PC-9 (cell line): ENCODE results near the gene CEP112. TPM values are rescaled to one million over a fixed set of nuclear protein-coding genes. Genes with fewer than 3 reads are reported as not detected.

Experiments used
- BruUV-seq: library from RNA; stranded (reverse); fragments of 400-500 nt; replicated peaks from 2 replicates; lab custom pipeline; 2021; lab: Mats Ljungman, UMichigan
- CTCF ChIA-PET: fragments of 300-600 bp; sonication (Branson Sonifier 250); formaldehyde crosslinking; loops from one replicate; lab custom pipeline; 2022; ENCODE audit warnings: antibody characterized with exemption; lab: Charles Lee
- POLR2A ChIA-PET: fragments of 300-600 bp; sonication (Branson Sonifier 250); formaldehyde crosslinking; loops from one replicate; lab custom pipeline; 2022; ENCODE audit warnings: antibody characterized with exemption; ENCODE audit not compliant: unreplicated experiment; lab: Charles Lee
- DNase-seq, 2 experiments: peaks; one replicate each; pipeline versions ENCODE4 v3.0.0 to v3.0.0-alpha.2; 2015 to 2022; ENCODE audit warnings: mixed read lengths in 1 of 2
- H2AFZ ChIP-seq: fragments of 200-600 bp; sonication (generic); 2 replicates; pipeline ENCODE4 v1.8.1; 2017; ENCODE audit warnings: antibody characterized with exemption
- H3F3A ChIP-seq: fragments of 200-600 bp; sonication (generic); 2 replicates; pipeline ENCODE4 v1.8.1; 2017; ENCODE audit warnings: antibody characterized with exemption, mild to moderate bottlenecking, low read depth; ENCODE audit not compliant: insufficient read depth
- H3K27ac ChIP-seq: fragments of 200-600 bp; sonication (generic); 2 replicates; pipeline ENCODE4 v1.6.1; 2016; ENCODE audit warnings: mixed run types
- H3K27me3 ChIP-seq: fragments of 200-600 bp; sonication (generic); 2 replicates; pipeline ENCODE4 v1.6.1; 2016; ENCODE audit warnings: low read depth, mixed run types; ENCODE audit not compliant: insufficient read depth
- H3K36me3 ChIP-seq: fragments of 200-600 bp; sonication (generic); 2 replicates; pipeline ENCODE4 v1.6.1; 2016; ENCODE audit warnings: low read depth, mixed run types
- H3K4me1 ChIP-seq: fragments of 200-600 bp; sonication (generic); replicated peaks from 2 replicates; pipeline ENCODE4 v1.6.1; 2016; ENCODE audit warnings: mixed run types; ENCODE audit not compliant: insufficient read depth
- H3K4me2 ChIP-seq: fragments of 200-600 bp; sonication (generic); 2 replicates; pipeline ENCODE4 v1.6.1; 2017; ENCODE audit warnings: mixed run types
- H3K4me3 ChIP-seq: fragments of 200-600 bp; sonication (generic); 2 replicates; pipeline ENCODE4 v1.6.1; 2016; ENCODE audit warnings: mixed run types
- H3K79me2 ChIP-seq: fragments of 200-600 bp; sonication (generic); 2 replicates; pipeline ENCODE4 v1.6.1; 2017; ENCODE audit warnings: low read depth, mixed run types
- H3K9me2 ChIP-seq: fragments of 200-600 bp; sonication (generic); 2 replicates; pipeline ENCODE4 v1.8.1; 2017; ENCODE audit warnings: mild to moderate bottlenecking; ENCODE audit not compliant: insufficient read depth
- H3K9me3 ChIP-seq: fragments of 200-600 bp; sonication (generic); 2 replicates; pipeline ENCODE4 v1.8.1; 2016; ENCODE audit warnings: low read depth; ENCODE audit not compliant: insufficient read depth
- H4K20me1 ChIP-seq: fragments of 200-600 bp; sonication (generic); 2 replicates; pipeline ENCODE4 v1.8.1; 2017; ENCODE audit not compliant: insufficient read depth
- EZH2 ChIP-seq: fragments of 200-600 bp; sonication (generic); IDR thresholded peaks from 2 replicates; pipeline ENCODE4 v1.8.0; 2017; ENCODE audit warnings: antibody characterized with exemption, low read depth
- intact Hi-C: fragments of 100-400 bp; cut with micrococcal nuclease; formaldehyde crosslinking; loops from one replicate; pipeline ENCODE4 v1.10.0; 2022; ENCODE audit not compliant: unreplicated experiment
- total RNA-seq: library from RNA; stranded (reverse); gene quantifications from 2 replicates; pipeline ENCODE4 v1.2.3, GENCODE V29; 2021
- TF ChIP-seq, protein P1 (sequence below): fragments of 200-600 bp; sonication (generic); conservative IDR thresholded peaks from 2 replicates; pipeline ENCODE4 v1.6.1; 2017; ENCODE audit warnings: mixed run types, antibody characterized with exemption, mild to moderate bottlenecking, moderate library complexity

Gene CEP112
- total RNA-seq, 1 experiment from 2014 or later = 4.3 TPM

- ChIA-PET POLR2A (no interaction called here), CTCF (no interaction called here)
- H3K36me3 ChIP-seq = no peaks in the 10 kb centered on the region
- no peak overlapping the region for H2AFZ ChIP-seq
- H3K79me2 ChIP-seq = no peaks in the 10 kb centered on the region
- H3K4me1 ChIP-seq = no peaks in the 10 kb centered on the region
- no peak overlapping the region for H3K4me2 ChIP-seq
- no peak for DNase-seq
- no peaks in the 10 kb centered on the region for H3K9me3 ChIP-seq
- H3K27me3 ChIP-seq = no peaks in the 10 kb centered on the region
- no TSS peak for BruUV-seq
- intact Hi-C loops = no loop called here
- no peaks in the 10 kb centered on the region for H3F3A ChIP-seq
- no peak overlapping the region for H3K27ac ChIP-seq
- TF ChIP-seq, protein P1, sequence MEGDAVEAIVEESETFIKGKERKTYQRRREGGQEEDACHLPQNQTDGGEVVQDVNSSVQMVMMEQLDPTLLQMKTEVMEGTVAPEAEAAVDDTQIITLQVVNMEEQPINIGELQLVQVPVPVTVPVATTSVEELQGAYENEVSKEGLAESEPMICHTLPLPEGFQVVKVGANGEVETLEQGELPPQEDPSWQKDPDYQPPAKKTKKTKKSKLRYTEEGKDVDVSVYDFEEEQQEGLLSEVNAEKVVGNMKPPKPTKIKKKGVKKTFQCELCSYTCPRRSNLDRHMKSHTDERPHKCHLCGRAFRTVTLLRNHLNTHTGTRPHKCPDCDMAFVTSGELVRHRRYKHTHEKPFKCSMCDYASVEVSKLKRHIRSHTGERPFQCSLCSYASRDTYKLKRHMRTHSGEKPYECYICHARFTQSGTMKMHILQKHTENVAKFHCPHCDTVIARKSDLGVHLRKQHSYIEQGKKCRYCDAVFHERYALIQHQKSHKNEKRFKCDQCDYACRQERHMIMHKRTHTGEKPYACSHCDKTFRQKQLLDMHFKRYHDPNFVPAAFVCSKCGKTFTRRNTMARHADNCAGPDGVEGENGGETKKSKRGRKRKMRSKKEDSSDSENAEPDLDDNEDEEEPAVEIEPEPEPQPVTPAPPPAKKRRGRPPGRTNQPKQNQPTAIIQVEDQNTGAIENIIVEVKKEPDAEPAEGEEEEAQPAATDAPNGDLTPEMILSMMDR = no peak
- no peak for TF ChIP-seq EZH2
- H4K20me1 ChIP-seq = no peaks in the 10 kb centered on the region
- no peaks in the 10 kb centered on the region for H3K9me2 ChIP-seq
- no peak overlapping the region for H3K4me3 ChIP-seq
These were observed 462.7 kb downstream of the CEP112 start for GRCh38 chr17:65729207-65729606.

DNA sequence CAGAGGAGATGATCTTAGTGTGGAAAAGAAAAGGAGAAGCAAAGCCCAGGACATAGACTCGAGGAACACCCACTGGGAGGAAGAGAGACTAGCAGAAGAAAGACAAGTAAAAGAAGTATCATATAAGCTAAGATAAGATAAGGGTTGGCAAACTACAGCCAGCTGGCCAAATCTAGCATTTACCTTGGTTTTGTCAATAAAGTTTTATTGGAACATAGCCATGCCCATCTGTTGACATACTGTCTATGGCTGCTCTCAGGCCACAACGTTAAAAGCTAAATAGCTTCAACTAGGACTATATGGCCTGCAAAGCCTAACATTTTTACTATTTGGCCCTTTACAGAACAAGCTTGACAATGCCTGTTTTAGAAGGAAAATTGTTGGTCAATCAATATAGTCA is 464.1 kb downstream of the CEP112 start:
- no peak for DNase-seq
- POLR2A ChIA-PET = interaction anchor here (0.6 kb wide), 1 partner anchor 438 kb away, joined by 3 read pairs; no protein-coding TSS in a partner anchor
- no peak overlapping the region for H3K4me3 ChIP-seq
- intact Hi-C loops = no loop called here
- no peaks in the 10 kb centered on the region for H3K9me3 ChIP-seq
- H4K20me1 ChIP-seq = no peaks in the 10 kb centered on the region
- no peak for TF ChIP-seq EZH2
- TF ChIP-seq, protein P1 = no peak
- H3F3A ChIP-seq = no peaks in the 10 kb centered on the region
- H3K9me2 ChIP-seq = no peaks in the 10 kb centered on the region
- H2AFZ ChIP-seq = no peak overlapping the region
- H3K4me1 ChIP-seq = no peaks in the 10 kb centered on the region
- no peaks in the 10 kb centered on the region for H3K36me3 ChIP-seq
- CTCF ChIA-PET = no interaction called here
- no peaks in the 10 kb centered on the region for H3K79me2 ChIP-seq
- BruUV-seq = no TSS peak
- H3K27ac ChIP-seq = no peak overlapping the region
- no peaks in the 10 kb centered on the region for H3K27me3 ChIP-seq
- no peak overlapping the region for H3K4me2 ChIP-seq

DNA sequence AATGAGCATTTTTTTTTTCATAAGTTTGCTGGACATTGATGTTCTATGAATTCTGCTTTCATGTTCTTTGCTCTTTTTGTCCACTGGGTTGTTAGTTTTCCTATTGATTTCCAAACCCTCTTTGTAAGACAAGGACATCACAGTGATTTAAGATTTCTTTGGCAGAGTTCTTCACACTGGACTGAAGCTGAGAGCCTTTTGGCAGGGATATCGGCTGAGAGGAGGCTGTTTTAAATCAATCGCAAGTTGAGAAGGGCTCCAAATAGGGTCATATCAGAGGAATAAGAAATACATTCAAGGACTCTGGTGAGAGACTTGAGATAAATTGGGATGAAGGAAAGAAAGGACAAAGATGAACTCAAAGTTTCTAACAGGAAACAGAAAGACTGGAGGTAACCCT is 464.7 kb downstream of the CEP112 start:
- no TSS peak for BruUV-seq
- no peaks in the 10 kb centered on the region for H3F3A ChIP-seq
- no peak overlapping the region for H3K27ac ChIP-seq
- DNase-seq = no peak
- no peaks in the 10 kb centered on the region for H4K20me1 ChIP-seq
- no peaks in the 10 kb centered on the region for H3K36me3 ChIP-seq
- H3K27me3 ChIP-seq = no peaks in the 10 kb centered on the region
- TF ChIP-seq, protein P1 = no peak
- TF ChIP-seq EZH2 = no peak
- no peak overlapping the region for H3K4me2 ChIP-seq
- intact Hi-C loops = no loop called here
- CTCF ChIA-PET = no interaction called here
- no peaks in the 10 kb centered on the region for H3K9me3 ChIP-seq
- no peaks in the 10 kb centered on the region for H3K79me2 ChIP-seq
- H3K4me1 ChIP-seq = no peaks in the 10 kb centered on the region
- no peak overlapping the region for H3K4me3 ChIP-seq
- no peaks in the 10 kb centered on the region for H3K9me2 ChIP-seq
- H2AFZ ChIP-seq = no peak overlapping the region
- POLR2A ChIA-PET = no interaction called here
